ENCODE measurements around the gene PGD.

Gene PGD

GRCh38 chr1:10457875-10458274 lies 59.0 kb downstream of the PGD start:
- Histone ChIP-seq H3K9ac (ENCODE audit: low read length) (no peak overlapping the region), H2AFZ (ENCODE audit: low read depth, low read length) (no peak overlapping the region), H3K27ac (ENCODE audit: low read length) (no peak overlapping the region), H3K27me3 (ENCODE audit: low read depth, low read length) (no peaks in the 10 kb centered on the region), H3K79me2 (ENCODE audit: low read length) (no peaks in the 10 kb centered on the region), H3K4me3 (ENCODE audit: low read length) (no peak overlapping the region), H4K20me1 (ENCODE audit: insufficient read depth, low read length) (no peaks in the 10 kb centered on the region), H3K4me1 (ENCODE audit: low read length) (no peaks in the 10 kb centered on the region), H3K9me3 (ENCODE audit: insufficient read depth, low read length) (no peaks in the 10 kb centered on the region), H3K36me3 (replicated peaks; ENCODE audit: low read depth, low read length) (no peaks in the 10 kb centered on the region), H3K4me2 (ENCODE audit: low read length) (no peak overlapping the region)
- TF ChIP-seq CTCF (IDR thresholded peaks at IDR 0.05; ENCODE audit: low read depth, low read length) (no peak), EZH2phosphoT487 (IDR thresholded peaks at IDR 0.05; ENCODE audit: low read depth) (no peak)

GRCh38 chr1:10459184-10459583 lies 60.3 kb downstream of the PGD start:
- no peaks in the 10 kb centered on the region for H3K36me3 ChIP-seq (replicated peaks; ENCODE audit: low read depth, low read length)
- no peak overlapping the region for H2AFZ ChIP-seq (ENCODE audit: low read depth, low read length)
- no peaks in the 10 kb centered on the region for H4K20me1 ChIP-seq (ENCODE audit: insufficient read depth, low read length)
- H3K4me3 ChIP-seq (ENCODE audit: low read length) = no peak overlapping the region
- no peaks in the 10 kb centered on the region for H3K9me3 ChIP-seq (ENCODE audit: insufficient read depth, low read length)
- no peak overlapping the region for H3K4me2 ChIP-seq (ENCODE audit: low read length)
- no peaks in the 10 kb centered on the region for H3K79me2 ChIP-seq (ENCODE audit: low read length)
- H3K27ac ChIP-seq (ENCODE audit: low read length) = no peak overlapping the region
- no peaks in the 10 kb centered on the region for H3K27me3 ChIP-seq (ENCODE audit: low read depth, low read length)
- H3K4me1 ChIP-seq (ENCODE audit: low read length) = no peaks in the 10 kb centered on the region
- TF ChIP-seq EZH2phosphoT487 (IDR thresholded peaks at IDR 0.05; ENCODE audit: low read depth) (no peak), CTCF (IDR thresholded peaks at IDR 0.05; ENCODE audit: low read depth, low read length) (no peak)
- no peak overlapping the region for H3K9ac ChIP-seq (ENCODE audit: low read length)

GRCh38 chr1:10467078-10467477 lies 68.2 kb downstream of the PGD start:
- Histone ChIP-seq H3K9me3 (ENCODE audit: insufficient read depth, low read length) (no peaks in the 10 kb centered on the region), H4K20me1 (ENCODE audit: insufficient read depth, low read length) (no peaks in the 10 kb centered on the region), H3K4me1 (ENCODE audit: low read length) (peaks cover 6% of the 10 kb centered on the region), H3K36me3 (replicated peaks; ENCODE audit: low read depth, low read length) (peaks cover 4% of the 10 kb centered on the region), H3K79me2 (ENCODE audit: low read length) (peaks cover 12% of the 10 kb centered on the region), H3K27me3 (ENCODE audit: low read depth, low read length) (no peaks in the 10 kb centered on the region), H2AFZ (ENCODE audit: low read depth, low read length) (no peak overlapping the region), H3K9ac (ENCODE audit: low read length) (no peak overlapping the region), H3K27ac (ENCODE audit: low read length) (no peak overlapping the region), H3K4me3 (ENCODE audit: low read length) (no peak overlapping the region), H3K4me2 (ENCODE audit: low read length) (no peak overlapping the region)
- TF ChIP-seq EZH2phosphoT487 (IDR thresholded peaks at IDR 0.05; ENCODE audit: low read depth) (no peak), CTCF (IDR thresholded peaks at IDR 0.05; ENCODE audit: low read depth, low read length) (no peak)

DNA sequence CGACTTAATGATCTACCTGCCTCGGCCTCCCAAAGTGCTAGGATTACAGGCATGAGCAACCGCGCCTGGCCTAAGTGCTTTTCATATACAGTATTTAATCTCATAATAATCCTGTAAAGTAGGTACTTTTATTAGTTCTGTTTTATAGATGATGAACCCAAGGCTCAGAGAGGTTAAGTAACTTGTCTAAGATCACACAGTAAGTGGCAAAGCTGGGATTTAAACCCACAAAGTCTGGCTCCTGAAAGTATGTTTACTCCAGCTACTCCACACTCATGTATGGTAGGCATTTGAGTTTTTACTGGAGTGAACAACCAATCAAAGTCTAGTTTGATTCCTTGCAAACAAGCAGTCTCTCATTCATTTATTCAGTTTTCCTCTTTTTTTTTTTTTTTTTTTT lies 71.2 kb downstream of the PGD start:
- no peak overlapping the region for H3K27ac ChIP-seq (ENCODE audit: low read length)
- peaks cover 15% of the 10 kb centered on the region for H3K4me1 ChIP-seq (ENCODE audit: low read length)
- H4K20me1 ChIP-seq (ENCODE audit: insufficient read depth, low read length) = no peaks in the 10 kb centered on the region
- H3K9ac ChIP-seq (ENCODE audit: low read length) = no peak overlapping the region
- H2AFZ ChIP-seq (ENCODE audit: low read depth, low read length) = no peak overlapping the region
- no peak overlapping the region for H3K4me2 ChIP-seq (ENCODE audit: low read length)
- no peaks in the 10 kb centered on the region for H3K36me3 ChIP-seq (replicated peaks; ENCODE audit: low read depth, low read length)
- TF ChIP-seq CTCF (IDR thresholded peaks at IDR 0.05; ENCODE audit: low read depth, low read length) (no peak), EZH2phosphoT487 (IDR thresholded peaks at IDR 0.05; ENCODE audit: low read depth) (no peak)
- no peaks in the 10 kb centered on the region for H3K27me3 ChIP-seq (ENCODE audit: low read depth, low read length)
- H3K4me3 ChIP-seq (ENCODE audit: low read length) = no peak overlapping the region
- peaks cover 15% of the 10 kb centered on the region for H3K79me2 ChIP-seq (ENCODE audit: low read length)
- no peaks in the 10 kb centered on the region for H3K9me3 ChIP-seq (ENCODE audit: insufficient read depth, low read length)

Data from OCI-LY3 (cell line).